Mesendoderm (in vitro differentiated cells): ENCODE results near the gene ITGAD.

Experiments used
- DNase-seq: peaks from one replicate; pipeline ENCODE4 v3.0.0; 2013
- H2AK5ac ChIP-seq: 2 replicates; pipeline ENCODE4 v1.6.1; 2013; ENCODE audit warnings: low read length, inconsistent platforms
- H2BK120ac ChIP-seq: 2 replicates; pipeline ENCODE4 v1.6.1; 2013; ENCODE audit warnings: low read depth, mild to moderate bottlenecking, low read length, moderate library complexity, mixed read lengths
- H2BK15ac ChIP-seq: replicated peaks from 2 replicates; pipeline ENCODE4 v1.6.1; 2013; ENCODE audit warnings: low read depth, mild to moderate bottlenecking, moderate library complexity
- H2BK5ac ChIP-seq: 2 replicates; pipeline ENCODE4 v1.6.1; 2013; ENCODE audit warnings: low read length, inconsistent platforms
- H3K18ac ChIP-seq: 2 replicates; pipeline ENCODE4 v1.6.1; 2013; ENCODE audit warnings: mild to moderate bottlenecking, low read length, mixed read lengths
- H3K23ac ChIP-seq: one replicate; pipeline ENCODE4 v1.6.1; 2013; ENCODE audit warnings: low read length
- H3K27ac ChIP-seq: 2 replicates; pipeline ENCODE4 v1.5.1; 2013; ENCODE audit warnings: low read depth, mild to moderate bottlenecking, inconsistent platforms, low read length, moderate library complexity
- H3K27me3 ChIP-seq: 2 replicates; pipeline ENCODE4 v1.6.1; 2013; ENCODE audit warnings: low read length, control low read depth, mild to moderate bottlenecking, inconsistent platforms; ENCODE audit not compliant: insufficient read depth, poor library complexity
- H3K36me3 ChIP-seq: 2 replicates; pipeline ENCODE4 v1.6.1; 2013; ENCODE audit warnings: low read length, inconsistent platforms; ENCODE audit not compliant: control insufficient read depth, insufficient read depth
- H3K4ac ChIP-seq: one replicate; pipeline ENCODE4 v1.6.1; 2013; ENCODE audit warnings: low read depth, mild to moderate bottlenecking, low read length, moderate library complexity
- H3K4me1 ChIP-seq: 2 replicates; pipeline ENCODE4 v1.6.1; 2013; ENCODE audit warnings: low read depth, low read length, inconsistent platforms; ENCODE audit not compliant: control insufficient read depth
- H3K4me2 ChIP-seq: 2 replicates; pipeline ENCODE4 v1.6.1; 2013; ENCODE audit warnings: low read length
- H3K4me3 ChIP-seq: 2 replicates; pipeline ENCODE4 v1.5.1; 2013; ENCODE audit warnings: mild to moderate bottlenecking, low read length
- H3K56ac ChIP-seq: one replicate; pipeline ENCODE4 v1.6.1; 2013; ENCODE audit warnings: low read length
- H3K79me1 ChIP-seq: 2 replicates; pipeline ENCODE4 v1.6.1; 2013; ENCODE audit warnings: low read length, inconsistent platforms
- H3K79me2 ChIP-seq: 2 replicates; pipeline ENCODE4 v1.6.1; 2013; ENCODE audit warnings: mild to moderate bottlenecking, low read length; ENCODE audit not compliant: control insufficient read depth, insufficient read depth
- H3K9ac ChIP-seq: 2 replicates; pipeline ENCODE4 v1.6.1; 2013; ENCODE audit warnings: low read length, inconsistent platforms
- H4K5ac ChIP-seq: one replicate; pipeline ENCODE4 v1.6.1; 2013; ENCODE audit warnings: low read length
- H4K8ac ChIP-seq: one replicate; pipeline ENCODE4 v1.6.1; 2013; ENCODE audit warnings: low read depth, mild to moderate bottlenecking, control low read depth, low read length, moderate library complexity
- WGBS: extraction: QIAGEN DNeasy Blood & Tissue Kit; methylation state at CpG from one replicate; pipeline ENCODE4 v1.1.7; 2013; ENCODE audit warnings: low lambda C conversion rate, missing lambda C conversion rate; ENCODE audit not compliant: insufficient coverage; ENCODE audit errors: extremely low coverage; 5-methylcytosine and 5-hydroxymethylcytosine counted together

The ITGAD gene

GRCh38 chr16:31356566-31357323 lies 36.4 kb upstream of the ITGAD start:
- Histone ChIP-seq H4K5ac (no peak overlapping the region), H3K27me3 (no peaks in the 10 kb centered on the region), H3K27ac (no peak overlapping the region), H3K4me2 (no peak overlapping the region), H3K56ac (peak overlapping the region; percentile 49), H2BK5ac (no peak overlapping the region), H3K4ac (no peak overlapping the region), H2AK5ac (no peak overlapping the region), H3K79me2 (no peaks in the 10 kb centered on the region), H2BK120ac (no peak overlapping the region), H3K18ac (no peak overlapping the region), H3K4me3 (no peak overlapping the region), H4K8ac (no peak overlapping the region), H3K9ac (no peak overlapping the region), H3K23ac (no peak overlapping the region), H3K4me1 (no peaks in the 10 kb centered on the region), H2BK15ac (no peak overlapping the region), H3K79me1 (no peaks in the 10 kb centered on the region), H3K36me3 (no peaks in the 10 kb centered on the region)
- peak; percentile 27 for DNase-seq
- no CpG with 5 or more reads among the region's 28 CpGs for WGBS

- no peak overlapping the region for H2BK15ac ChIP-seq
- no peak overlapping the region for H3K4me2 ChIP-seq
- no peak overlapping the region for H2AK5ac ChIP-seq
- H3K36me3 ChIP-seq = no peaks in the 10 kb centered on the region
- H3K4ac ChIP-seq = no peak overlapping the region
- no peak overlapping the region for H3K56ac ChIP-seq
- no CpG with 5 or more reads among the region's 18 CpGs for WGBS
- no peak overlapping the region for H3K18ac ChIP-seq
- no peak overlapping the region for H4K8ac ChIP-seq
- no peaks in the 10 kb centered on the region for H3K79me1 ChIP-seq
- H4K5ac ChIP-seq = no peak overlapping the region
- no peaks in the 10 kb centered on the region for H3K27me3 ChIP-seq
- H3K9ac ChIP-seq = no peak overlapping the region
- DNase-seq = no peak
- no peak overlapping the region for H2BK5ac ChIP-seq
- H3K27ac ChIP-seq = no peak overlapping the region
- no peaks in the 10 kb centered on the region for H3K4me1 ChIP-seq
- no peaks in the 10 kb centered on the region for H3K79me2 ChIP-seq
- H3K4me3 ChIP-seq = no peak overlapping the region
- no peak overlapping the region for H3K23ac ChIP-seq
- H2BK120ac ChIP-seq = no peak overlapping the region
Measured at GRCh38 chr16:31357324-31358109, 35.6 kb upstream of the ITGAD start.

GRCh38 chr16:31360251-31360650 lies 32.9 kb upstream of the ITGAD start:
- Histone ChIP-seq H3K27ac (no peak overlapping the region), H2BK5ac (no peak overlapping the region)

GRCh38 chr16:31361201-31362110 lies 31.7 kb upstream of the ITGAD start:
- H3K9ac ChIP-seq = no peak overlapping the region
- H3K4me2 ChIP-seq = no peak overlapping the region
- H3K27me3 ChIP-seq = no peaks in the 10 kb centered on the region
- DNase-seq = no peak
- no CpG with 5 or more reads among the region's 28 CpGs for WGBS
- no peak overlapping the region for H2AK5ac ChIP-seq
- H3K4ac ChIP-seq = no peak overlapping the region
- no peaks in the 10 kb centered on the region for H3K79me1 ChIP-seq
- H2BK5ac ChIP-seq = no peak overlapping the region
- H4K5ac ChIP-seq = no peak overlapping the region
- H3K4me3 ChIP-seq = no peak overlapping the region
- no peak overlapping the region for H3K18ac ChIP-seq
- no peak overlapping the region for H2BK15ac ChIP-seq
- H3K79me2 ChIP-seq = no peaks in the 10 kb centered on the region
- H4K8ac ChIP-seq = no peak overlapping the region
- H3K56ac ChIP-seq = no peak overlapping the region
- no peak overlapping the region for H2BK120ac ChIP-seq
- H3K4me1 ChIP-seq = no peaks in the 10 kb centered on the region
- H3K36me3 ChIP-seq = no peaks in the 10 kb centered on the region
- H3K23ac ChIP-seq = no peak overlapping the region
- H3K27ac ChIP-seq = no peak overlapping the region

More at GRCh38 chr16:31360251-31360650, 32.9 kb upstream of the ITGAD start:
- Histone ChIP-seq H2BK120ac (no peak overlapping the region), H2AK5ac (no peak overlapping the region), H4K8ac (no peak overlapping the region), H2BK15ac (no peak overlapping the region), H3K79me1 (no peaks in the 10 kb centered on the region), H4K5ac (no peak overlapping the region), H3K56ac (no peak overlapping the region), H3K36me3 (no peaks in the 10 kb centered on the region), H3K4me3 (no peak overlapping the region), H3K4me1 (no peaks in the 10 kb centered on the region), H3K23ac (no peak overlapping the region), H3K18ac (no peak overlapping the region), H3K27me3 (no peaks in the 10 kb centered on the region), H3K4ac (no peak overlapping the region), H3K9ac (no peak overlapping the region), H3K4me2 (no peak overlapping the region), H3K79me2 (no peaks in the 10 kb centered on the region)
- WGBS = no CpG with 5 or more reads among the region's 7 CpGs
- DNase-seq = no peak

- H4K8ac ChIP-seq = no peak overlapping the region
- no peaks in the 10 kb centered on the region for H3K79me2 ChIP-seq
- H2BK15ac ChIP-seq = no peak overlapping the region
- H3K79me1 ChIP-seq = no peaks in the 10 kb centered on the region
- H3K4me2 ChIP-seq = no peak overlapping the region
- WGBS = no CpG with 5 or more reads among the region's 26 CpGs
- no peak overlapping the region for H3K4ac ChIP-seq
- no peak overlapping the region for H2BK5ac ChIP-seq
- H3K4me1 ChIP-seq = no peaks in the 10 kb centered on the region
- H3K36me3 ChIP-seq = no peaks in the 10 kb centered on the region
- no peak overlapping the region for H4K5ac ChIP-seq
- H2BK120ac ChIP-seq = no peak overlapping the region
- H3K18ac ChIP-seq = no peak overlapping the region
- H3K4me3 ChIP-seq = no peak overlapping the region
- no peaks in the 10 kb centered on the region for H3K27me3 ChIP-seq
- H2AK5ac ChIP-seq = no peak overlapping the region
- no peak overlapping the region for H3K56ac ChIP-seq
- H3K27ac ChIP-seq = no peak overlapping the region
- no peak overlapping the region for H3K9ac ChIP-seq
- DNase-seq = no peak
- no peak overlapping the region for H3K23ac ChIP-seq
Measured at GRCh38 chr16:31362476-31363405, 30.4 kb upstream of the ITGAD start.
